Activated CD4-positive, alpha-beta T cell treated with anti-CD3 and anti-CD28 coated beads for 24 hours (primary cell): ENCODE measurements around the gene POU2AF2.
"Not testable (repeated sequence)": the region's sequence is repeated elsewhere in the genome, so short reads cannot be mapped to it uniquely, and the experiment has no call there.

Source experiments
- DNase-seq, 2 donors: peaks; one replicate each; pipeline ENCODE4 v3.0.0-alpha.2; 2020; ENCODE audit warnings: low read depth in 2 of 2

The POU2AF2 gene

GRCh38 chr11:111258046-111258445 lies 12.5 kb downstream of the POU2AF2 start:
- DNase-seq, result no peak

GRCh38 chr11:111259896-111260295 lies 14.4 kb downstream of the POU2AF2 start:
- DNase-seq, result no peak

- DNase-seq, result no peak
These were observed 15.3 kb downstream of the POU2AF2 start for GRCh38 chr11:111260811-111261210.

GRCh38 chr11:111264646-111265045 lies 19.1 kb downstream of the POU2AF2 start:
- no peak for DNase-seq

GRCh38 chr11:111265421-111265820 lies 19.9 kb downstream of the POU2AF2 start:
- no peak for DNase-seq

GRCh38 chr11:111268303-111268702 lies 22.8 kb downstream of the POU2AF2 start:
- not testable (repeated sequence) for DNase-seq

GRCh38 chr11:111269146-111269868 lies 23.8 kb downstream of the POU2AF2 start:
- DNase-seq, result no peak

- no peak for DNase-seq
These were observed 26.9 kb downstream of the POU2AF2 start for GRCh38 chr11:111272420-111272819.

- no peak for DNase-seq
These were observed 37.1 kb downstream of the POU2AF2 start for GRCh38 chr11:111282562-111283075.

- no peak for DNase-seq
These were observed 38.5 kb downstream of the POU2AF2 start for GRCh38 chr11:111283945-111284481.

- DNase-seq, result no peak
These were observed 39.9 kb downstream of the POU2AF2 start for GRCh38 chr11:111285189-111286091.

- DNase-seq, result no peak
These were observed 46.2 kb downstream of the POU2AF2 start for GRCh38 chr11:111291764-111292163.

- not testable (repeated sequence) for DNase-seq
These were observed 46.9 kb downstream of the POU2AF2 start for GRCh38 chr11:111292408-111292807.

GRCh38 chr11:111296196-111296595 lies 50.7 kb downstream of the POU2AF2 start:
- DNase-seq, result no peak

- DNase-seq, result no peak
These were observed 52.2 kb downstream of the POU2AF2 start for GRCh38 chr11:111297696-111298095.

GRCh38 chr11:111298413-111299100 lies 53.0 kb downstream of the POU2AF2 start, which contains the start of gene POU2AF3:
Gene POU2AF3 (plus strand): TSS chr11:111298546. CDS start chr11:111298582, 36 bp downstream.
- no peak for DNase-seq

GRCh38 chr11:111299101-111300026 lies 53.8 kb downstream of the POU2AF2 start:
- DNase-seq, result no peak

GRCh38 chr11:111300569-111300968 lies 55.0 kb downstream of the POU2AF2 start:
- no peak for DNase-seq

GRCh38 chr11:111301004-111301841 lies 55.7 kb downstream of the POU2AF2 start:
- no peak for DNase-seq

GRCh38 chr11:111301842-111302118 lies 56.3 kb downstream of the POU2AF2 start:
- DNase-seq, result no peak
